NT2/D1 (cell line): ENCODE results near the gene DSCAML1.

Source experiments
- DNase-seq: peaks from one replicate; pipeline ENCODE4 v3.0.0-alpha.2; 2011; ENCODE audit warnings: low read depth, low spot score
- H3K27me3 ChIP-seq: 2 replicates; pipeline ENCODE4 v1.6.0; 2011; ENCODE audit warnings: mild to moderate bottlenecking; ENCODE audit not compliant: insufficient read length, insufficient read depth
- H3K36me3 ChIP-seq: 2 replicates; pipeline ENCODE4 v1.6.1; 2011; ENCODE audit warnings: mild to moderate bottlenecking, low read length, mixed read lengths; ENCODE audit not compliant: insufficient read depth, insufficient read length
- H3K4me1 ChIP-seq: 2 replicates; pipeline ENCODE4 v1.5.1; 2011; ENCODE audit not compliant: insufficient read depth, insufficient read length
- H3K4me3 ChIP-seq: 2 replicates; pipeline ENCODE4 v1.5.1; 2011; ENCODE audit warnings: low read depth; ENCODE audit not compliant: insufficient read length
- H3K9ac ChIP-seq: 2 replicates; pipeline ENCODE4 v1.6.0; 2011; ENCODE audit warnings: low read depth; ENCODE audit not compliant: insufficient read length
- H3K9me3 ChIP-seq: 2 replicates; pipeline ENCODE4 v1.5.1; 2011; ENCODE audit warnings: mild to moderate bottlenecking, low read length; ENCODE audit not compliant: insufficient read depth
- SUZ12 ChIP-seq: IDR thresholded peaks from 2 replicates; pipeline ENCODE4 v1.6.1; 2011; ENCODE audit not compliant: insufficient read length, insufficient read depth; ENCODE audit errors: extremely low read depth
- YY1 ChIP-seq: IDR thresholded peaks from 2 replicates; pipeline ENCODE4 v1.6.1; 2011; ENCODE audit not compliant: insufficient read length, insufficient read depth
- ZNF274 ChIP-seq: IDR thresholded peaks from 2 replicates; pipeline ENCODE4 v1.6.1; 2011; ENCODE audit warnings: mild to moderate bottlenecking, low read depth, low read length

The DSCAML1 gene

DNA sequence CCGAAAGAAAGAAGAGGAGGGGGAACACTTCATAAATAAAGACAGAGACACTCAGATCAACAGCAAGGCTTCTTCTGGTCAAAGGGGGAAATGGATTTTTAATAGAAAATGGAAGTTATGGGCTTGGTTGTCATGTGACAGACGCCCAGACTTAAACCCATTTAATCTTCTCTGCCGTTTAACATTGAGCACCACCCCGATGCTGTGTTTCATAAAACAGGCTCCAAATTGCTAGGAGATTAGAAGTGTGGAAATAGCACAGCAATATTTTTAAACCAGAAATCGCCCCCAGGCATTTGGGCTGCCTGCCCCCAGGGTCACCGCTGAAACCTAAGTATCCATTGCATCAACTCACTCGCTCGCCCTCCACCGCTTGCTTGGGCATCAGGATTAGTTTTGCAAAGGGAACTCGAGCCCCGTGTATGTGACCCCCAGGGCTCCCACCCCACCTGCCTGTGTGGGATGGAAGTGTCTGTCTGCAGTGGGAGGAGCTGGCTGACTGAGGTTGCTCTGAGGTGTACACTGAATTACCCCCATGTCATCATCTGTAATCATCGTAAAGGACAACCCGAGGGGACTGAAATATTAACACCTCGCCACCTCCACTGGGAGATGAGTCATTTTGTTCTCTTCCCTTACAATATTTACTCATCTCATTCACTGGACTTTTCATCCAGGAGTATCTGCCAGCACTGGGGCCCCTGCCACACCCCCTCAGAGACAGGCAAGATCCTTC, 10.7 kb downstream of the DSCAML1 start:
- Histone ChIP-seq H3K4me1 (peaks cover 3% of the 10 kb centered on the region), H3K36me3 (no peaks in the 10 kb centered on the region), H3K9me3 (no peaks in the 10 kb centered on the region), H3K9ac (no peak overlapping the region), H3K27me3 (no peaks in the 10 kb centered on the region), H3K4me3 (no peak overlapping the region)
- no peak for TF ChIP-seq YY1
- DNase-seq: no peak

DNA sequence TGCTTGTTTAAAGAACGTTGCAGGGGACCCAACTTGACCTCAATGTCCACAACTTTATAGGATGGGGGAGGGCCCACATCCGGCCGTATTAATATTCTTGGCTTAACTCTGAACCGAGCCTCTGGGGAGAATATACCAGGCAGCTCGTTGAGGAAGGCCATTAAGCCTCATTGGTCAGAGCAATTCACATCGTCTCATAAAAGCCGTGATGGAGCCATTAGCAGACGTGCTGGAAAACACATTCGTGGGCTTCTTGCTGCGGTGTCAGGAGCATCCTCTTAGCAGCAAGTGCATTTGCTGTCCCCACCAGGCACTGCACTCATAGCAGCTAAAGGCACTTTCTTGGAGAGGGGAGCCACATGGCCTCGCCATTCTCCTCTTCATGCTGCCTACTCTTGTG, 14.9 kb downstream of the DSCAML1 start:
- no peak for DNase-seq
- Histone ChIP-seq H3K27me3 (no peaks in the 10 kb centered on the region), H3K4me1 (peaks cover 3% of the 10 kb centered on the region), H3K9ac (no peak overlapping the region), H3K4me3 (no peak overlapping the region), H3K36me3 (no peaks in the 10 kb centered on the region), H3K9me3 (no peaks in the 10 kb centered on the region)
- TF ChIP-seq ZNF274 (no peak), SUZ12 (no peak), YY1 (no peak)

GRCh38 chr11:117781627-117782026, 15.4 kb downstream of the DSCAML1 start:
- Histone ChIP-seq H3K9me3 (no peaks in the 10 kb centered on the region), H3K36me3 (no peaks in the 10 kb centered on the region), H3K4me1 (peaks cover 3% of the 10 kb centered on the region), H3K9ac (no peak overlapping the region), H3K4me3 (no peak overlapping the region), H3K27me3 (no peaks in the 10 kb centered on the region)
- no peak for TF ChIP-seq YY1
- no peak for TF ChIP-seq SUZ12
- no peak for TF ChIP-seq ZNF274
- DNase-seq: no peak

DNA sequence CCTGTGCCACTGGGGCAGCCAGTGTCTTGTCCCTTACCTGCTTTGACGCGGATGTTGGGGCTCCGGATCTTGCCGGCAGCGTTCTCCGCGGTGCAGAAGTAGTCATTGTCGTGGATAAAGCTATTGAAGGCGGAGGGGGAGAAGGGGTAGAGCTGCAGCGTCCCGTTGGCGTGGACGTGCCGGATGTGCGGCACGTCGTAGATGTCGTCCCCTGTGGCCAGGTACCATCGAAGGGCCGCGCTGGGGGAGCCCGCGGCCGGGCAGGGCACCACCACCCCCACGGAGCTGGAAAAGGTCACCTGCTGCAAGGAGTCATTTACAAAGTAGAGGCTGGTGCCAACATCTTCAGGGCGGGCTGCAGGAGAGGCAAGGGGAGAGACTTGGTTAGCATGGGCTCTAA, 16.6 kb downstream of the DSCAML1 start:
- TF ChIP-seq ZNF274 (no peak), SUZ12 (no peak), YY1 (no peak)
- Histone ChIP-seq H3K4me1 (peaks cover 3% of the 10 kb centered on the region), H3K4me3 (no peak overlapping the region), H3K36me3 (no peaks in the 10 kb centered on the region), H3K27me3 (peaks cover 3% of the 10 kb centered on the region), H3K9ac (no peak overlapping the region), H3K9me3 (no peaks in the 10 kb centered on the region)
- no peak for DNase-seq

DNA sequence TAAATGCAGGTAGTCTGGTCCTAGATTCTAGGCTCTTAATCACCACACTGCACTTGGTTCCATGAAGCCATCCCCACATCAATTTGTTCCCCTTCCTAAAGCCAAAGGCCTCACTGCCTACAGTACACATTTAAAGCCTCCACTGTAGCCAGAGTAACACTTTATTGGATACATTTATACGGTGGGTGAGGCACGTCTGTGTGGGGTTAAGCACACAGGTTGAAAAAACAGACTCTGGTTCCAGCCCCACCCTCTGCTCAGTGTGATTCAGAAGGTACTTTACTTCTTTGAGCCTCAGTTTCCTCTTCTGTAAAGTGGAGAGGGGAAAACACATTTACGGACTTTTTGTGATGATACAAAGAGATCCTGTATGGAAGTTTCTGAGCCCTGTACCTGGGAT, 22.5 kb downstream of the DSCAML1 start:
- Histone ChIP-seq H3K36me3 (no peaks in the 10 kb centered on the region), H3K4me3 (no peak overlapping the region), H3K9me3 (no peaks in the 10 kb centered on the region), H3K27me3 (peaks cover 3% of the 10 kb centered on the region), H3K4me1 (peaks cover 2% of the 10 kb centered on the region), H3K9ac (no peak overlapping the region)
- TF ChIP-seq ZNF274: no peak
- TF ChIP-seq YY1: no peak
- TF ChIP-seq SUZ12: no peak
- DNase-seq: no peak

DNA sequence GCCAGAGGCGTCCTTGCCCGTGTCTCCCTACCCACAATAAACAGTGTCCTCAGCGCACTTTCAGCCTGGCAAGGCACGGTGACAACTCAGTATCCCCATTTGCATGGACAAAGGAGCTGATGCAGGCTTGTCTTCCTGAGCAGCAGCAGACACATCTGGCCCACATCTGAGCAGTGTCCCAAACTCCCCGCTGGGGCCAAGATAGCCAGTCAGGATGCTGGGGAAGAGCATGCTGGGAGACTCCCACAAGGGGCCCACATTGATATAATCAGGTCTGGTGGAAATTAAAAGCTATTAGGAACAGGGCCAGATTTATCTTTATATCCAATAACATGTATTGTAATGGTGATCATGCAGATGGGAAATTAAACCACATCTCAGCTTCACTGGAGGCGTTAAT, 24.7 kb downstream of the DSCAML1 start:
- peaks cover 2% of the 10 kb centered on the region for H3K4me1 ChIP-seq
- H3K9ac ChIP-seq: no peak overlapping the region
- H3K27me3 ChIP-seq: peaks cover 3% of the 10 kb centered on the region
- TF ChIP-seq SUZ12: no peak
- no peak for TF ChIP-seq ZNF274
- no peak for TF ChIP-seq YY1
- DNase-seq: no peak
- no peak overlapping the region for H3K4me3 ChIP-seq
- no peaks in the 10 kb centered on the region for H3K36me3 ChIP-seq
- no peaks in the 10 kb centered on the region for H3K9me3 ChIP-seq

DNA sequence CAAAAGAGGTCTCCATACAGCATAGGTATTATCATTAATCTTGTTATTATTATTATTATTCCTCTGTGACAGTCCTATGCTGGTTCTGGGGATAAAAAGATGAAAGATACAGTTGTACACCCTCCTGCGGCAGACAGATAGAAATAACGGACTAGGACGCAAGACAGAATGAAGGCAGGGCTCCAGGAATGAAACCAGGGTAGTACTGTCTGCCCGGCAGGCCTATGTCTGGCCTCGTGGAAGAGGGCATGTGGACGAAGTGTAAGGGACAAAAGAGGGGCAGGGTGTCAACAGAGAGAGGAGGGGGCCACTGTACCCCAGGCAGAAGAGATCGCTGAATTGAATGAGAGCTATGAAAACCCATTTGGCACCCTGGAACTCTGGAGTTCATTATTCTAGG, 25.2 kb downstream of the DSCAML1 start:
- TF ChIP-seq ZNF274: no peak
- TF ChIP-seq YY1: no peak
- no peak for TF ChIP-seq SUZ12
- no peak for DNase-seq
- H3K4me1 ChIP-seq: peaks cover 2% of the 10 kb centered on the region
- H3K36me3 ChIP-seq: no peaks in the 10 kb centered on the region
- H3K27me3 ChIP-seq: peaks cover 3% of the 10 kb centered on the region
- H3K9ac ChIP-seq: no peak overlapping the region
- no peaks in the 10 kb centered on the region for H3K9me3 ChIP-seq
- H3K4me3 ChIP-seq: no peak overlapping the region

- peaks cover 2% of the 10 kb centered on the region for H3K27me3 ChIP-seq
- H3K9me3 ChIP-seq: no peaks in the 10 kb centered on the region
- TF ChIP-seq SUZ12 (no peak), ZNF274 (no peak), YY1 (no peak)
- H3K9ac ChIP-seq: no peak overlapping the region
- no peaks in the 10 kb centered on the region for H3K36me3 ChIP-seq
- no peak for DNase-seq
- peaks cover 2% of the 10 kb centered on the region for H3K4me1 ChIP-seq
- H3K4me3 ChIP-seq: no peak overlapping the region
Measured at GRCh38 chr11:117771197-117771596, 25.8 kb downstream of the DSCAML1 start.
